SJCRH30 (cell line): ENCODE results near the gene NCEH1. TPM values are rescaled to one million over a fixed set of nuclear protein-coding genes. Genes with fewer than 3 reads are reported as not detected.
A peak's percentile ranks its signal among the peaks of the same experiment; 100 is the strongest.
"Not testable (repeated sequence)": the region's sequence is repeated elsewhere in the genome, so short reads cannot be mapped to it uniquely, and the experiment has no call there.

ENCODE experiments used
- DNase-seq, 2 experiments: peaks; one replicate each; pipeline ENCODE4 v3.0.0-alpha.2; 2015 to 2020
- H3K27ac ChIP-seq: fragments of 250-450 bp; sonication (Bioruptor Pico); 2 replicates; pipeline ENCODE4 v1.5.1; 2020; ENCODE audit warnings: mild to moderate bottlenecking, moderate library complexity
- H3K27me3 ChIP-seq: fragments of 250-450 bp; sonication (Bioruptor Pico); 2 replicates; pipeline ENCODE4 v1.5.1; 2020; ENCODE audit warnings: mild to moderate bottlenecking, moderate library complexity
- H3K36me3 ChIP-seq: fragments of 250-450 bp; sonication (Bioruptor Pico); 2 replicates; pipeline ENCODE4 v1.5.1; 2020; ENCODE audit warnings: mild to moderate bottlenecking, moderate library complexity
- H3K4me1 ChIP-seq: fragments of 250-450 bp; sonication (Bioruptor Pico); 2 replicates; pipeline ENCODE4 v1.5.1; 2020; ENCODE audit warnings: mild to moderate bottlenecking, moderate library complexity
- H3K4me3 ChIP-seq: fragments of 250-450 bp; sonication (Bioruptor Pico); 2 replicates; pipeline ENCODE4 v1.5.1; 2020; ENCODE audit warnings: mild to moderate bottlenecking, moderate library complexity
- H3K9me3 ChIP-seq: fragments of 250-450 bp; sonication (Bioruptor Pico); replicated peaks from 2 replicates; pipeline ENCODE4 v1.5.1; 2020; ENCODE audit warnings: mild to moderate bottlenecking, moderate library complexity
- total RNA-seq: library from RNA; depleted of rRNA; stranded (reverse); fragments of >200 nt; shearing (Covaris generic); gene quantifications from 2 replicates; pipeline ENCODE4 v1.2.3, GENCODE V29; 2014

Gene NCEH1
- total RNA-seq, 1 experiment from 2014 or later, result 1.4 TPM

DNA sequence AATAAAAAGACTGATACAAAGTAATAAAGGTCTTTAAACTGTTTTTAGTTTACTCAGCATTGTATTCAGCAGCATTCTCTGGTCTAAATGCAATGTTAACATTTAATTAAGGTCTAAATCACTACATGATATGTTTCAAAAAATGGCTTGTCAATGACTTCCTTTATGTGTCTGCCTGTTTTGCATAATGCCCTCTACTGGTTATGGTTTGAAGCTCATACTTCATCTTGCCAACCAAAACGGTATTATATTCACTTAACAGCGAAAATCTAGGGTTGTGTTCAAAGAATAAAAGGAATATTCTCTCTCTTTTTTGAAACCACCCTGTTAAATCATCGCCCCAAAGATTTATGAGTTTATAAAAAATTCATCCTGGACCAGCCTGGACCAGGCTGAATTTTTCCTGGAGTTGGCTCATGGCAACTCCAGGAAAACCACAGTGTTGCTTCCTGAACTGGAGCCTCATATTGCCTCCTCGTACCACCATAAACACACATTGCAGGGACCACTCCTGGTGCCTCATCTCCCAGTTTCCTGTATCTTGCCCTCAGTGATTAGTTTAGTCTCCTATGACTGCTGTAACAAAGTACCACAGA is 6.7 kb upstream of the NCEH1 start:
- Histone ChIP-seq H3K4me3 (no peak overlapping the region), H3K9me3 (no peaks in the 10 kb centered on the region), H3K27ac (no peak overlapping the region), H3K36me3 (no peaks in the 10 kb centered on the region), H3K4me1 (no peaks in the 10 kb centered on the region), H3K27me3 (no peaks in the 10 kb centered on the region)
- DNase-seq, result no peak

DNA sequence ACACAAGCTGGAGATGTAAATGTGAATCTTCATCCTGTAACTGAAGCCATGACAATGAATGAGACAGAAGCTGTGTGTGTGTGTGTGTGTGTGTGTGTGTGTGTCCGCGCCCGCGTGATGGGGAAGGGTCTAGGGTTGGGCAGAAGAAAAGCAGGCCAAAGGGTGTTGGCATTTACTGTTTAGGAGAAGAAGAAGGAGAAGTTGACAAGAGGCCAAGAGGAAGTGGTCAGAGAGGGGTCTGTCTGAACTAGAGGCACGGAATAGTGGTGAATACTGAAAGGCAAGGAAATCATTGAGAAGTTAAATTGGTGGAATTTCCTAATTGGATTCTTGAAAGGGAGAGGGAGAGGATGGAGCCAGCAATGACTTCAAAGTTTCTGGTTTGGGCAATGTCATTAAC is 5.6 kb upstream of the NCEH1 start:
- DNase-seq, result no peak
- Histone ChIP-seq H3K4me1 (no peaks in the 10 kb centered on the region), H3K27me3 (no peaks in the 10 kb centered on the region), H3K4me3 (no peak overlapping the region), H3K27ac (no peak overlapping the region), H3K9me3 (no peaks in the 10 kb centered on the region), H3K36me3 (no peaks in the 10 kb centered on the region)

DNA sequence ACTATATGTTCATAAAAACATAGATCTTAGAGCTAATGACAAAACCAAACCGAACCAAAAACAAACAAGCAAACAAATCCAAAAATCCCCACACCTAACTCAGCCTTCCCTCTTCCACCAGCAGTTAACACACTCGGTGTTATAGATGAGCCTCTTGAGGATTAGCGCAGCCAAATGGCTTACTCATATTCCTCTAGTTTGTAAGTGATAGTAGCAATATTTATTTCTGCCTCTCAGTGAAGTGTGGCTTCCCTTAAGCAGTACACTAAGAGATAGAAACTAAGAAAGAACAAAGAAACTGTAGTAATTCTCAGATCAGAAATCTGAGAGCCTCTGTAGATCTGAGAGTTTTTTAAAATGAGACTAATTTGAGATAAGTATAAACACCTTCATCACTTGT is 2.4 kb upstream of the NCEH1 start:
- no peaks in the 10 kb centered on the region for H3K9me3 ChIP-seq

DNA sequence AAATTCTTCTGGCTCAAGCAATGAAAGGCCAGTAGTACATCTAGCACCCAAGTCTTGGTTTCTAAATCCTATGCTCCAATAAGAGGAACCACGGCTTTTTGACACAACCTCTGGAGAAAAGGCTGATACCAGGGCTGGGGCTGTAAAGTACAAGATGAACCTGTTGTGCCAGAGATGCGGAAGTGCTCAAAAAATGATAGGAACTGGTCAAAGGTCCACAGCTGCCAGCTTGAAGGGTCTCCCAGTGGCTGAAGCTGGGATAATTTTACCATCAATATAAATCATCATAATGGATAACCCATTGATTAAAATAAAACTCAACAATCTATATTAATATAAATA is 558 bp upstream of the NCEH1 start:
- Histone ChIP-seq H3K27ac (no peak overlapping the region; the same call in 1 of the 2 replicates), H3K36me3 (no peaks in the 10 kb centered on the region), H3K9me3 (no peaks in the 10 kb centered on the region), H3K4me3 (peak overlapping the region; percentile 75), H3K27me3 (no peaks in the 10 kb centered on the region), H3K4me1 (no peaks in the 10 kb centered on the region)
- peak in 1 of 2 experiments; percentile 2 for DNase-seq

More for the DNA sequence above, 2.4 kb upstream of the NCEH1 start:
- H3K36me3 ChIP-seq, result no peaks in the 10 kb centered on the region
- no peak overlapping the region for H3K27ac ChIP-seq
- no peak overlapping the region for H3K4me3 ChIP-seq
- H3K4me1 ChIP-seq, result no peaks in the 10 kb centered on the region
- no peak for DNase-seq
- H3K27me3 ChIP-seq, result no peaks in the 10 kb centered on the region

DNA sequence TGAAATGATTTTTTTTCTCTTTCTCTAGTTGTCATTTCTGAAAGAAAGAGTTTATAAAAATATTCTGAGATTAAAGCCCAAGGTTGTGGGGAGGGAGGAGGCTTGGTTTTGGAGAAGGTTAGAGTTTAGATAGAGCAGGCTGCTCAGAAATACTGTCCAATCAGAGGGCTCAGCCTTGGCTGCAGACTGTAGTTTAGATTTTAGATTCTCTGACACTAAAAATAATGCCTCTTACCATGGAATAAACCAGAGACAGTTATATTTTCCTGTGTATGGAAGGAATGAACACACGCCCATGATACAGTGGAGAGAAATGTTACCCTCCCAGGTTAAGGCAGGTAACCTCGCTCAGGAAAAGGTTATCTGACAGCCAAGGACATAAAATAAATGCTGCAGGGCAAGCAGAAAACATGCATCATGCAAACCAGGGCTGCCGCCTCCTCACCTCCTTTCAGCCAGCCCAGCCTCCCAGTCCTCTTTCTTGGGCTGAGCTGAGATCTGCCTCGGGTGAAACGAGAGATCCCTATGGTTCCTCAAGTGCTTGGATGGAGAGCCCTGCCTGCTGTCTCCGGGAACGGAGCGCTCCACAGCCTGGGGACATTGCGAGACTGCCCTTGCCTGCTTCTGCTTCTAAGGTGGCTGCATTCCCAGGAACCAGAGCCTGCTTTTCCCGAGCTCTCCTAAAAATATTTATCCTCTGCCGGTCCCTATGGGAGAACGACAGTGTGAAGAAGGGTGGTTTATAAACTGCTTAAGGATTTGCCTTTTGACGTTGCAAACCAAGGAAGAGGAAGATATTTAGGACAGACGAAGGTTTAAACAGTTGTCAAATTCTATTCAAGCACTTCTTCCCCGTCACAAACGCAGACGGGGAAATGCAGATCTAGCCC is 848 bp downstream of the NCEH1 start:
- peak; percentile 17 to 37 for DNase-seq
- Histone ChIP-seq H3K4me1 (no peaks in the 10 kb centered on the region), H3K36me3 (no peaks in the 10 kb centered on the region), H3K27ac (no peak overlapping the region; the same call in 1 of the 2 replicates), H3K9me3 (no peaks in the 10 kb centered on the region), H3K4me3 (peak overlapping the region; percentile 75), H3K27me3 (no peaks in the 10 kb centered on the region)

DNA sequence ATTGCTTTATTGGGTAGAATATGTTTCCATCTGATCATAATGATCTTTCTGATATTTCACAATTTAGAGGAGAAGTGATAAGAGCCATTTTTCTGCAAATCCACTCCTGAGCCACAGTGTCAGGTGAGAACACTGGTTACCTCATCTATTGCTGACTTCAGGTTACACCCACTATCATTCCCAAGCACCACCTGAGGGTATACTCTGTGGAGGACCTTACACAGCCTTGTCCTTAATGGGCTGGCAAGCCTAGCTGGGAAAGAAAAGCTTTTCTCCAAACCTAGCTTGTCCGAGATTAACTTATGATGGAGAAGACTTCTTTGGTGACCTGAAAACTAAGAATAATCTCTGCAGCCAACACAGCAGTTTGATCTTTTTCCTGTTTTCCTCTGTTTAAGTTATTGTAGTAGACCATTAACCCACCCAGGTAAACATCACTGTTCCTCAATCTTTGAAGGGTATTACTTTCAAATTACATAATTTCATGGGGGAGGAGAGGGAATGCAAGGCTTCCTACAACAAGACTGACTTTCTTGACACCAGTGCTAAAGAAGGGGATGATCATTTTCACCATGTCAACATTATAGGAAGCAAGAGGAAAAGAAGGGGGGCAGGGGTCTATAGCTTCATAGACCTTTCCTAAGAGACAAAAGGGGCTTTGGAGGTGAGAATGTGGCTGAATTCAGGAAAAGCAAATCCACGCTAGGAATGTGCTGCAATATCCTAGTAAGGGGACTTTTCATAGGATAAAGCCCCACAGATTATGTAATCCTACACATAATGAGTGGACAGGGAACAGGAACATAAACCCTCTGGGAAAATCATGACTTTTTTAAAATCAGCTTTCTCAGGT is 1.7 kb downstream of the NCEH1 start:
- no peaks in the 10 kb centered on the region for H3K27me3 ChIP-seq
- H3K36me3 ChIP-seq, result no peaks in the 10 kb centered on the region
- H3K9me3 ChIP-seq, result no peaks in the 10 kb centered on the region
- H3K4me1 ChIP-seq, result no peaks in the 10 kb centered on the region
- no peak for DNase-seq
- no peak overlapping the region; the same call in 1 of the 2 replicates for H3K4me3 ChIP-seq
- no peak overlapping the region for H3K27ac ChIP-seq

DNA sequence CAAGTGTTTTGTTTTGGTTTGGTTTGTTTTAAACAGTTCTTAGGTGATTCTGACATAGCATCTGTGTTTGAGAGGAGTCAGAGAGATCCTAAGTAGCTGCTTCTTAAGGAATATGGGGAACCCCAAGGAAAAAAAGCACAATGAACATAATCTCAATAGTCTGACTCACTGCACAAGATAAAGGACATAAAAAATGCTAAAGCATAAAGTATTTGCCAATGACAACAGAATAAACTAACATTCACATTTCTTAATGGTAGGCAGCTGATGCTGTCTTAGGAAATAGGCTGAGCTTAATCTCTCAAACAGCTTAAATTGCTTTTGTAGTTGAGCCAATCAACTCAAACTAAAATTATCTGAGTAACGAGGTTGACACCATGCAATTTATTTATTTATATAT is 2.9 kb downstream of the NCEH1 start:
- H3K27ac ChIP-seq, result no peak overlapping the region
- H3K27me3 ChIP-seq, result no peaks in the 10 kb centered on the region
- no peak overlapping the region for H3K4me3 ChIP-seq
- no peaks in the 10 kb centered on the region for H3K4me1 ChIP-seq
- no peak for DNase-seq
- no peaks in the 10 kb centered on the region for H3K36me3 ChIP-seq
- no peaks in the 10 kb centered on the region for H3K9me3 ChIP-seq

DNA sequence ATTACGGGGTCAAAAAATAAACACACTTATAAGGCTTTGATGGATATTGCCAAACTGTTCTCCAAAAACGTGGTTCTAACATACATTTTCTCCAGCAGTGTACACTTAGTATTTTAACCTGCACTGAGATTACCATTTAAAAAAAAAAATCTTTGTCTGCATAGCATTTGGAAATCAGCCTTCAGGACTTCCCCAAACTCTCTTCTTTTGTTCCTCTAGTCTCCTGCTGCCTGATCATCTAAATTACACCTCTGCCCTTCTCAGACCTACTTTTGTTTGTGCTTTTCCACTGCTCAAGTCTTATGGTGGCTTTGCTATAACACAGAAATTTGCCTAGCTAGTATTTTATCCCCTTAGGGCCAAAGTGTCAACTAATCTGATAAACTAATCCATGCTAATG is 3.8 kb downstream of the NCEH1 start:
- no peaks in the 10 kb centered on the region for H3K9me3 ChIP-seq
- no peak overlapping the region for H3K4me3 ChIP-seq
- H3K4me1 ChIP-seq, result no peaks in the 10 kb centered on the region
- H3K36me3 ChIP-seq, result no peaks in the 10 kb centered on the region
- no peak overlapping the region for H3K27ac ChIP-seq
- H3K27me3 ChIP-seq, result no peaks in the 10 kb centered on the region
- no peak for DNase-seq

DNA sequence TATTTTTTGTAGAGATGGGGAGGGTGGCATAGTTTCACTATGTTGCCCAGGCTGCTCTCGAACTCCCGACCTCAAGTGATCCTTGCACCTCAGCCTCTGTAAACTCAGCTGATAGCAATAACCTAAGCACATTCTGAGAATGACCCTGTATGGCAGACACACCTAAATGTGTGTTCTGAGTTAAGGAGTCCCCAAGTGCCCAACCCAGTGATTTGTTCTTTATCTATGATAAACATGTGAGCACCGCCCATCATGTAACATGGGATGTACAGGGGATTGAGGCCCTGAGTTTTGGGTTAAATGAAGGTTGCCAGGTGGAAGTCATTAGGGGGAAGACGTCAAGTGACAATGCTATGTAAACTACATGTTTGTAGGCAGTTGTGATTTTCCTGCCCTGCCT is 5.7 kb downstream of the NCEH1 start:
- Histone ChIP-seq H3K4me3 (no peak overlapping the region), H3K36me3 (no peaks in the 10 kb centered on the region), H3K4me1 (no peaks in the 10 kb centered on the region), H3K27me3 (no peaks in the 10 kb centered on the region), H3K27ac (no peak overlapping the region), H3K9me3 (no peaks in the 10 kb centered on the region)
- no peak for DNase-seq

DNA sequence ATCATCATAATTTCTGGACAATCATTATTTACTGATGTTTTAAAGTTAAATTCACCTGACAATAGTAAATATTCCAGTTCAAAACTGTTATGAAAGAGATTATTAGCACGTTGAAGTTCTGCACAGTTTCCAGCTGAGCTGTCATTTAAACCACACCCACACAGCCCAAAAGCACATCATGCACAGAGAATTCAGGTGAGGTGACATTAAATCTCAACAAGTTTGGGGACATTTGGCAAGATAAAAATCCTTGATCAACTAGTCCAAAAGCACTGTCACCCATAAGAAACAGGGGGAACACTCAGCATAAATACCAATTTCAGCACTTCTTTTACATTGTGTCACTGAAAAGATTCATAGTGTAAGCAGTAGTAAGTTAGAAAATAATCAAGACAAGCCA is 6.9 kb downstream of the NCEH1 start:
- Histone ChIP-seq H3K9me3 (no peaks in the 10 kb centered on the region), H3K27me3 (no peaks in the 10 kb centered on the region), H3K36me3 (no peaks in the 10 kb centered on the region), H3K4me3 (no peak overlapping the region), H3K4me1 (no peaks in the 10 kb centered on the region), H3K27ac (no peak overlapping the region)
- no peak for DNase-seq

DNA sequence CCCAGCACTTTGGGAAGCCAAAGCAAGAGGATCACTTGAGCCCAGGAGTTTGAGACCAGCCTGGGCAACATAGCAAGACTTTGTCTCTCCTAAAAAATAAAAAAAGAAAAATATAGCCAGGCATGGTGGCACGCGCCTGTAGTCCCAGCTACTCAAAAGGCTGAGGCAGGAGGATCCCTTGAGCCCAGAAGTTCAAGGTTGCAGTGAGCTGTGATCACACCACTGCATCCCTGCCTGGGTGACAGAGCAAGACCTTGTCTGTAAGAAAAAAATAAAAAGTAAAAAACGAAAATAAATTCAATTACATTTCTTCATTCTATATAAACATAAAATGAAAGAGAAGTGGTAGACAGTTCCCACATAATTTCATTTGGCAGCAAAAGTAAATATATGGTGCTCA is 8.1 kb downstream of the NCEH1 start:
- not testable (repeated sequence) for H3K27ac ChIP-seq, H3K9me3 ChIP-seq, H3K27me3 ChIP-seq, DNase-seq, H3K4me3 ChIP-seq, H3K36me3 ChIP-seq, H3K4me1 ChIP-seq

DNA sequence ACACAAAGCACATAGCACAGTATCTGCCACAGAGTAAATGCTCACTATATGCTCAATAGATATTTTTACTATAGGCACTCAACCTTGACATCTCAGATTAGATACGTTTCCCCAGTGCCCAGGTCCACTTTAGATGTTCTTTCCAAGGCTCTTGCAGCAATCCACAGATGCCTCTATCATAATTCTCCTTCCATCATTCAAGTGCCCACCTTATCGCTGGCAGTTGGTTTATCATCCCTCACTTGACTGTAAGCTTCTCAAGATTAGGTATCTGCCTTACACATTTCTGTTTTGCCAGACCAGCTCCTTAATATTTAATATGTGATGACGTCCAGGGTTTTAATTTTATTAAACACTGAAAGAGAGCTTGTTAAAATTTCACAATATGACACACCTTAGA is 8.6 kb downstream of the NCEH1 start:
- Histone ChIP-seq H3K27ac (no peak overlapping the region), H3K27me3 (no peaks in the 10 kb centered on the region), H3K4me1 (no peaks in the 10 kb centered on the region), H3K4me3 (no peak overlapping the region), H3K36me3 (no peaks in the 10 kb centered on the region), H3K9me3 (no peaks in the 10 kb centered on the region)
- no peak for DNase-seq

DNA sequence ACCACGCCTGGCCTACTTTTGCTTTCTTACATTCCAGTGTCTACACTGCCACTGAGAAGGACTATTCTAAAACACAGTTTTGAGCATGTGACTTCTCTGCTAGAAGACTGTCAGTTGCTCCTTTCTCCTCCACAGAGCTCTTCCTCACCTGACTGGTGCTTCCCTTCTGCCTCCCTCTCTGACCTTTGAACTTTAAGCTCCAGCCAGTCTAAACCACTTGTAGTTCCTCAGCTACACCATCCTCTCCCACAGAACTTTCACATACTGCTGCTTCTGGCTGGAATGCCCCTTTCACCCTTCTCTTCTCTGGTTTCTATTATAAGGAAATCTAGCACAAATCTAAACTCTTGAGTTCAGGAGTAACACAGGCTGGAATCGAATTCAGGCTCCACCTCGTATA is 9.1 kb downstream of the NCEH1 start:
- H3K36me3 ChIP-seq, result no peaks in the 10 kb centered on the region
- no peaks in the 10 kb centered on the region for H3K9me3 ChIP-seq
- no peak overlapping the region for H3K27ac ChIP-seq
- no peak for DNase-seq
- no peaks in the 10 kb centered on the region for H3K4me1 ChIP-seq
- no peaks in the 10 kb centered on the region for H3K27me3 ChIP-seq
- H3K4me3 ChIP-seq, result no peak overlapping the region

DNA sequence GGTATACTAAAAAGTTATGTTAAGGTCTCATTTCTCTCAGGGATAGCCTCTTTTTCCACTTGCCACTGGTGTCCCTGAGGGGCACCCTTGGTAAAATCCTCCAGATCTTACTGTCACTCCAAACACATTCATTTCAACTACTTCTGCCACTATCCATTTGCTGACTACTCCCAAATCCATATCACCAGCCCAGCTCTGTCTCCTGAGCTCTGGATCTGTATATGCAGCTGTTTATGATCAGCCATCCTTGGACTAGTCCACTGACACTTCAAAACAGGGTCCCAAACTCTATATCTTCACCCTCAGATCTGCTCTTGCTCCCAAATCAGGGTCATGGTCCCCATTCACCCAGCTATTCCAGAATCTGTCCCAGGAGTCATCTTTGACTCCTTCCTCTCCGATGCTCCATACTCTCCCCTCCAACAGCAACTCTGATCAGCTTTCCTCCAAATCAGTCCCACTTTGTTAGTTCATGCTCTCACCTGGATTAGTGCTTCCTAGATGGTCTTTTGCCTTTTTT is 9.9 kb downstream of the NCEH1 start:
- no peaks in the 10 kb centered on the region for H3K36me3 ChIP-seq
- no peaks in the 10 kb centered on the region for H3K9me3 ChIP-seq
- H3K27me3 ChIP-seq, result no peaks in the 10 kb centered on the region
- no peak overlapping the region for H3K27ac ChIP-seq
- DNase-seq, result no peak
- H3K4me3 ChIP-seq, result no peak overlapping the region
- H3K4me1 ChIP-seq, result no peaks in the 10 kb centered on the region

DNA sequence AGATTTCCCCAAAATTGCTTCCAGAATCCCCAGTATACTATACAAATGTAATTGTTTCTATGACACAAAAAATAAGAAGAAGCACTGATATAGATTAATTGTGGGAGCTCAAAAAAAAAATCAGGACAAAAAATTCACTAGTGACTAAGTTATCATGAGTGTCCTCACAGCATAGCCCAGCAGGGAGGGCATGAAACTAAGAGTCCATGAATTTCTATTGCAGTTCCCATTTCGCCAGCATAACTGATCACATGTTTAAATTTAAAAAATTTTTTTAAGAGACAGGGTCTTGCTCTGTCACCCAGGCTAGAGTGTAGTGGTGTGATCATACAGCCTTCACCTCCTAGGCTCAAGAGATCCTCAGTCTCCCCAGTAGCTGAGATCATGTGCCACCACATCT is 10.6 kb downstream of the NCEH1 start:
- no peaks in the 10 kb centered on the region for H3K9me3 ChIP-seq
- no peaks in the 10 kb centered on the region for H3K36me3 ChIP-seq
- no peaks in the 10 kb centered on the region for H3K4me1 ChIP-seq
- no peak overlapping the region for H3K4me3 ChIP-seq
- DNase-seq, result no peak
- no peak overlapping the region for H3K27ac ChIP-seq
- no peaks in the 10 kb centered on the region for H3K27me3 ChIP-seq
